Caco-2 (cell line): Measurements from ENCODE around the gene ZFAND5. TPM values are rescaled to one million over a fixed set of nuclear protein-coding genes. Genes with fewer than 3 reads are reported as not detected.

Experiments used
- BruUV-seq: library from RNA; stranded (reverse); fragments of 400-500 nt; replicated peaks from 2 replicates; lab custom pipeline; 2021; lab: Mats Ljungman, UMichigan
- CTCF ChIA-PET: fragments of 300-600 bp; sonication (Branson Sonifier 250); formaldehyde crosslinking; loops from one replicate; lab custom pipeline; 2022; ENCODE audit warnings: antibody characterized with exemption; lab: Charles Lee
- POLR2A ChIA-PET: fragments of 300-600 bp; sonication (Branson Sonifier 250); formaldehyde crosslinking; loops from one replicate; lab custom pipeline; 2022; ENCODE audit warnings: antibody characterized with exemption; lab: Charles Lee
- DNase-seq, 2 experiments: peaks; one replicate each; pipeline versions ENCODE4 v3.0.0 to v3.0.0-alpha.2; 2020 to 2022
- H3K27me3 ChIP-seq: replicated peaks from 2 replicates; pipeline ENCODE4 v1.6.0; 2011; ENCODE audit warnings: low read length; ENCODE audit not compliant: control insufficient read depth, insufficient read depth
- H3K36me3 ChIP-seq: 2 replicates; pipeline ENCODE4 v1.5.1; 2011; ENCODE audit warnings: low read length; ENCODE audit not compliant: control insufficient read depth, insufficient read depth
- H3K4me1 ChIP-seq: fragments of 250-450 bp; sonication (Bioruptor Pico); 2 replicates; pipeline ENCODE4 v1.5.1; 2020; ENCODE audit warnings: mild to moderate bottlenecking
- H3K4me3 ChIP-seq: 2 replicates; pipeline ENCODE4 v1.5.1; 2011; ENCODE audit warnings: low read depth, mild to moderate bottlenecking, control low read depth, low read length
- H3K9me3 ChIP-seq: fragments of 250-450 bp; sonication (Bioruptor Pico); 2 replicates; pipeline ENCODE4 v1.5.1; 2020; ENCODE audit warnings: mild to moderate bottlenecking, moderate library complexity
- H3K27ac Mint-ChIP-seq: one replicate; pipeline ENCODE4 v1.8.0; 2022; ENCODE audit warnings: mixed read lengths; ENCODE audit not compliant: unreplicated experiment
- H3K27me3 Mint-ChIP-seq: one replicate; pipeline ENCODE4 v1.8.0; 2022; ENCODE audit warnings: mixed read lengths; ENCODE audit not compliant: insufficient read depth, unreplicated experiment
- H3K36me3 Mint-ChIP-seq: one replicate; pipeline ENCODE4 v1.8.0; 2022; ENCODE audit warnings: mild to moderate bottlenecking, mixed read lengths; ENCODE audit not compliant: insufficient read depth, unreplicated experiment
- H3K4me1 Mint-ChIP-seq: one replicate; pipeline ENCODE4 v1.8.0; 2022; ENCODE audit warnings: low read depth, mixed read lengths; ENCODE audit not compliant: unreplicated experiment
- H3K4me3 Mint-ChIP-seq: one replicate; pipeline ENCODE4 v1.8.0; 2022; ENCODE audit warnings: mild to moderate bottlenecking, moderate library complexity, mixed read lengths; ENCODE audit not compliant: unreplicated experiment
- H3K9me3 Mint-ChIP-seq: one replicate; pipeline ENCODE4 v1.8.0; 2022; ENCODE audit warnings: mixed read lengths; ENCODE audit not compliant: unreplicated experiment
- intact Hi-C: fragments of 100-400 bp; cut with micrococcal nuclease; formaldehyde crosslinking; loops from one replicate; pipeline ENCODE4 v1.10.0; 2022; ENCODE audit not compliant: unreplicated experiment
- total RNA-seq: library from RNA; stranded (reverse); gene quantifications from 2 replicates; pipeline ENCODE4 v1.2.3, GENCODE V29; 2022
- TF ChIP-seq, protein P1 (sequence below), 2 experiments: fragments of 200-600 bp in 1 of 2; IDR thresholded peaks; 1 replicate in 1 of 2; 2 replicates in 1 of 2; pipeline versions ENCODE4 v1.5.1 to v1.8.0; 2011 to 2022; ENCODE audit warnings: antibody characterized with exemption in 1 of 2, control low read depth in 1 of 2, inconsistent platforms in 1 of 2, low read depth in 1 of 2, low read length in 1 of 2, mild to moderate bottlenecking in 1 of 2, moderate library complexity in 1 of 2; ENCODE audit not compliant: insufficient read depth in 1 of 2, severe bottlenecking in 1 of 2, unreplicated experiment in 1 of 2

The ZFAND5 gene
- total RNA-seq, 1 experiment from 2014 or later = 34.4 TPM

DNA sequence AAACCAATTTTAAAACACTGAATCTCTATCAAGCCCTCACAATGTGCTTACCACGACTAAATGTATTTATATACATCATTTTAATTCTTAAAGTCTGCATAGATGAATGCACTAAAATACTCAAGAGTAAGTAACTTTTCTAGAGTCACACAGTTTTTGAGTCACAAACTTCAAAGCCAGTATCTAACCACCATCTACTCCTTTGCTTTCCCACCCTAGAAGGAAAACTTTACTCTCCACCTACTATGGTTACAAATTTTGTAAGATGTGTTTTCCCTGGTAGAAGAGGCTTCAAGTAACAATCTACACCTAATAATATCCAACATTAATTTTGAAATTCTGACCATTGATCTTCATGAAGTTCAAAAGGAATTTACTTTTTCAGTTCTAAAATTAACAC is 18.7 kb downstream of the ZFAND5 start:
- Mint-ChIP-seq H3K36me3 (no peaks in the 10 kb centered on the region), H3K27me3 (no peaks in the 10 kb centered on the region), H3K4me1 (no peaks in the 10 kb centered on the region), H3K27ac (no peak overlapping the region), H3K4me3 (no peak overlapping the region), H3K9me3 (no peaks in the 10 kb centered on the region)
- TF ChIP-seq, protein P1, sequence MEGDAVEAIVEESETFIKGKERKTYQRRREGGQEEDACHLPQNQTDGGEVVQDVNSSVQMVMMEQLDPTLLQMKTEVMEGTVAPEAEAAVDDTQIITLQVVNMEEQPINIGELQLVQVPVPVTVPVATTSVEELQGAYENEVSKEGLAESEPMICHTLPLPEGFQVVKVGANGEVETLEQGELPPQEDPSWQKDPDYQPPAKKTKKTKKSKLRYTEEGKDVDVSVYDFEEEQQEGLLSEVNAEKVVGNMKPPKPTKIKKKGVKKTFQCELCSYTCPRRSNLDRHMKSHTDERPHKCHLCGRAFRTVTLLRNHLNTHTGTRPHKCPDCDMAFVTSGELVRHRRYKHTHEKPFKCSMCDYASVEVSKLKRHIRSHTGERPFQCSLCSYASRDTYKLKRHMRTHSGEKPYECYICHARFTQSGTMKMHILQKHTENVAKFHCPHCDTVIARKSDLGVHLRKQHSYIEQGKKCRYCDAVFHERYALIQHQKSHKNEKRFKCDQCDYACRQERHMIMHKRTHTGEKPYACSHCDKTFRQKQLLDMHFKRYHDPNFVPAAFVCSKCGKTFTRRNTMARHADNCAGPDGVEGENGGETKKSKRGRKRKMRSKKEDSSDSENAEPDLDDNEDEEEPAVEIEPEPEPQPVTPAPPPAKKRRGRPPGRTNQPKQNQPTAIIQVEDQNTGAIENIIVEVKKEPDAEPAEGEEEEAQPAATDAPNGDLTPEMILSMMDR (IDR thresholded peaks at IDR 0.05; ENCODE audit: insufficient read depth in 1 of 2, low read depth in 1 of 2, low read length in 1 of 2, severe bottlenecking in 1 of 2, unreplicated experiment in 1 of 2) = no peak
- BruUV-seq = no TSS peak
- Histone ChIP-seq H3K4me3 (no peak overlapping the region), H3K36me3 (no peaks in the 10 kb centered on the region), H3K4me1 (no peaks in the 10 kb centered on the region), H3K27me3 (no peaks in the 10 kb centered on the region), H3K9me3 (no peaks in the 10 kb centered on the region)
- CTCF ChIA-PET = no interaction called here
- POLR2A ChIA-PET = no interaction called here
- intact Hi-C loops = no loop called here
- no peak for DNase-seq

DNA sequence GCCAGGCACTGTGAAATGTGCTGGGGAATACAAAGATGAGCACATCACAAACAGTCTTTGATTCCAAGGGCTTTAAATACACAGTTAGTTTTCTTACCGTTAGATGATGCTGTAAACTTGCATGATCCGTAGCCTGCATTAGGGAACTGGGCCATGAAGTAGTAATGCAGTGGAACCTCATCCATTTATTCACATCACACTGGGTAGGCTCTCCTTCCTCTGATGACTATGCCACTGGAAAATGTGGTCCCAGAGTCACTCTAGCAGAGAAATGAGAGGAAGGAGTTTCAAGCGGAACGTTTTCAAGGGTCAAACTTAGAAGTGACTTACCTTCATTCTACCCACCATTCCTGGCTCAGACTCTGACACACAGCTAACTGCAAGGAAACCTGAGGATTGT is 26.4 kb downstream of the ZFAND5 start:
- POLR2A ChIA-PET = no interaction called here
- intact Hi-C loops = no loop called here
- CTCF ChIA-PET = no interaction called here
- Mint-ChIP-seq H3K36me3 (no peaks in the 10 kb centered on the region), H3K27ac (no peak overlapping the region), H3K4me1 (no peaks in the 10 kb centered on the region), H3K4me3 (no peak overlapping the region), H3K9me3 (no peaks in the 10 kb centered on the region), H3K27me3 (no peaks in the 10 kb centered on the region)
- H3K36me3 ChIP-seq = no peaks in the 10 kb centered on the region
- H3K4me3 ChIP-seq = no peak overlapping the region
- no TSS peak for BruUV-seq
- H3K9me3 ChIP-seq = no peaks in the 10 kb centered on the region
- H3K27me3 ChIP-seq = no peaks in the 10 kb centered on the region
- H3K4me1 ChIP-seq = no peaks in the 10 kb centered on the region
- TF ChIP-seq, protein P1 (IDR thresholded peaks at IDR 0.05; ENCODE audit: insufficient read depth in 1 of 2, low read depth in 1 of 2, low read length in 1 of 2, severe bottlenecking in 1 of 2, unreplicated experiment in 1 of 2) = no peak
- DNase-seq = no peak

DNA sequence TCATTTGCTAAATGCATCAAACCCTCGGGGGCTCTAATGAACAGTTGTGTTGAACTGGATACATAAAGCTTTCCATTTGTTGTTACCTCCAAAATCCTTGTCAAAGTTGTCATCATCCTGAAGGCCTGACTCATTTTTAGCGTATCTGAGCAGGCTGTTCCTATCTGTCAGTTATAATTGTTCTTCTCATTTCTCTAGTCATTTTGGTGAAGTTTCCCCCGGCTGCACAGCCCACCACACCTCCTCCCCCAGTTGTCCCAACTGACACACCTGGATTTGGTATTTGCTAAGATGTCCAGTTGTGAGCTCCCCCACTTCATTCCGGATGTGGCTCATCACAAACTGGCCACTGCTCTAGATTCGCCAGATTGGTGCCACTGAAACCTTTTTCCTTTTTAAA is 27.7 kb downstream of the ZFAND5 start:
- intact Hi-C loops = no loop called here

More for the DNA sequence above, 27.7 kb downstream of the ZFAND5 start:
- Histone ChIP-seq H3K4me1 (no peaks in the 10 kb centered on the region), H3K9me3 (no peaks in the 10 kb centered on the region), H3K4me3 (no peak overlapping the region), H3K27me3 (no peaks in the 10 kb centered on the region), H3K36me3 (no peaks in the 10 kb centered on the region)
- no TSS peak for BruUV-seq
- Mint-ChIP-seq H3K27me3 (no peaks in the 10 kb centered on the region), H3K27ac (no peak overlapping the region), H3K36me3 (no peaks in the 10 kb centered on the region), H3K4me1 (no peaks in the 10 kb centered on the region), H3K4me3 (no peak overlapping the region), H3K9me3 (no peaks in the 10 kb centered on the region)
- CTCF ChIA-PET = no interaction called here
- TF ChIP-seq, protein P1 (IDR thresholded peaks at IDR 0.05; ENCODE audit: insufficient read depth in 1 of 2, low read depth in 1 of 2, low read length in 1 of 2, severe bottlenecking in 1 of 2, unreplicated experiment in 1 of 2) = no peak
- DNase-seq = no peak
- POLR2A ChIA-PET = no interaction called here
